ENCODE results near the gene CCSER1.

CCSER1 gene

GRCh38 chr4:90274175-90274574, 147.0 kb downstream of the CCSER1 start:
- TF ChIP-seq, protein P1, sequence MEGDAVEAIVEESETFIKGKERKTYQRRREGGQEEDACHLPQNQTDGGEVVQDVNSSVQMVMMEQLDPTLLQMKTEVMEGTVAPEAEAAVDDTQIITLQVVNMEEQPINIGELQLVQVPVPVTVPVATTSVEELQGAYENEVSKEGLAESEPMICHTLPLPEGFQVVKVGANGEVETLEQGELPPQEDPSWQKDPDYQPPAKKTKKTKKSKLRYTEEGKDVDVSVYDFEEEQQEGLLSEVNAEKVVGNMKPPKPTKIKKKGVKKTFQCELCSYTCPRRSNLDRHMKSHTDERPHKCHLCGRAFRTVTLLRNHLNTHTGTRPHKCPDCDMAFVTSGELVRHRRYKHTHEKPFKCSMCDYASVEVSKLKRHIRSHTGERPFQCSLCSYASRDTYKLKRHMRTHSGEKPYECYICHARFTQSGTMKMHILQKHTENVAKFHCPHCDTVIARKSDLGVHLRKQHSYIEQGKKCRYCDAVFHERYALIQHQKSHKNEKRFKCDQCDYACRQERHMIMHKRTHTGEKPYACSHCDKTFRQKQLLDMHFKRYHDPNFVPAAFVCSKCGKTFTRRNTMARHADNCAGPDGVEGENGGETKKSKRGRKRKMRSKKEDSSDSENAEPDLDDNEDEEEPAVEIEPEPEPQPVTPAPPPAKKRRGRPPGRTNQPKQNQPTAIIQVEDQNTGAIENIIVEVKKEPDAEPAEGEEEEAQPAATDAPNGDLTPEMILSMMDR (IDR thresholded peaks at IDR 0.05; ENCODE audit: low read depth, low read length), result no peak
- in situ Hi-C loops (cut with HindIII; ENCODE audit: low sequenced_read_pairs), result no loop called here
- no peak overlapping the region for H3K4me3 ChIP-seq (ENCODE audit: low read depth, low read length)
- no peak for DNase-seq (ENCODE audit: low read depth, low spot score)

- no peak for DNase-seq (ENCODE audit: low read depth, low spot score)
- no peak overlapping the region for H3K4me3 ChIP-seq (ENCODE audit: low read depth, low read length)
- in situ Hi-C loops (cut with HindIII; ENCODE audit: low sequenced_read_pairs), result no loop called here
- TF ChIP-seq, protein P1 (IDR thresholded peaks at IDR 0.05; ENCODE audit: low read depth, low read length), result no peak
Observed at GRCh38 chr4:90280954-90281353, 153.8 kb downstream of the CCSER1 start.

DNA sequence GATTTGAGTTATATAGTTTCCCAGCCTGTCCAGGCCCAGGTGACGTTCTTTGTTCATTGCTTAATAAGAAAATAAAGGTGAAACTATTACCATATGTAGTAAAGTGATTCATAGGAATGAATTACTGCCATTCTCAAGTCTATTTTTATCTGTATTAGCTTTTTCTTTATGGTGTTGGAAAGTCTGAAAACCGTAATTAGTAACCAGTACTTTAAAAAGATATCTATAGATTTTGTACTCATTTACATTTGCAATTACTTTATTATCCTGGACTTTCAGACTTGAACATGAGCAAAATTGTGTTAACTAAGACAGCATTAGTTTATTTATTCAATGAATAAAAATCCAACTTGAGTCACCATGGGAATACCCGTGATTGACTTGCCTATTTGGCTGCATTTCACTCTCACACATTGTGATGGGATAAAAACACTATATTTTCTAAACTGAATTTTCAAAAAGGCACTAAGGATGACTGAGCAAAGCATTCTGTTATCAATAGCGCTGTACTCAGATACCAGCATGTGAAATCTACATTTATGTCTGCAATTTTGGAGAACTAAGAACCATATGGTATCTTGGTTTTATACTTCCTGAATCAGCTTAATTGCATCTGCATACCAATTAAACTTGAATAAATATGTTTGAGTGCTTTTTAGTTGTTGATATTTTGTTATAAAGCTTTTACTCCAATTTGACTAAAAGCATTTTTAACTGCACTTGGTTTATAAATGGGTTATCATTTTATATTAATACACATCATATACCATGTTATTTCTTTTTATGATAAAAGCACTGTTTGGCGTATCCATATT, 154.6 kb downstream of the CCSER1 start:
- H3K4me3 ChIP-seq (ENCODE audit: low read depth, low read length), result no peak overlapping the region
- TF ChIP-seq, protein P1 (IDR thresholded peaks at IDR 0.05; ENCODE audit: low read depth, low read length), result no peak
- no peak for DNase-seq (ENCODE audit: low read depth, low spot score)
- in situ Hi-C loops (cut with HindIII; ENCODE audit: low sequenced_read_pairs), result no loop called here

GRCh38 chr4:90290345-90290744, 163.2 kb downstream of the CCSER1 start:
- H3K4me3 ChIP-seq (ENCODE audit: low read depth, low read length), result no peak overlapping the region
- in situ Hi-C loops (cut with HindIII; ENCODE audit: low sequenced_read_pairs), result no loop called here
- DNase-seq (ENCODE audit: low read depth, low spot score), result no peak
- TF ChIP-seq, protein P1 (IDR thresholded peaks at IDR 0.05; ENCODE audit: low read depth, low read length), result no peak

DNA sequence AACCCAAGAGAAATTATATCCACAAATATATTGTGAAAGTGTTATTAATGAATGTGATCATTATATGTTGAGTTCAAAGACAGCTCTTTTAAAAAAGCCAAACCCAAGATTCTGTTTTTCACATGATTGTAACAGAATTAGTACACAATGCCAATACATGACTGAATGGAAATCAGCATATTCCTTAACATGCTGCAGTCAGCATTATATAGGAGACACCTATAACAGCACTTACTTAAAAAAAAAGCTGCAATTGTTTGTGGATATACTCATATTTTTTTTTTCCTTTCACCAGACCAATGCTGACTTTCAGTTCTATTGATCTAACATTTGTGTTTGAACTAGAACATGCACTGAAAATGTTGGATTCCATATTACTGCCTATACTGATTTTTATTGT, 165.2 kb downstream of the CCSER1 start:
- in situ Hi-C loops (cut with HindIII; ENCODE audit: low sequenced_read_pairs), result no loop called here
- no peak overlapping the region for H3K4me3 ChIP-seq (ENCODE audit: low read depth, low read length)
- no peak for DNase-seq (ENCODE audit: low read depth, low spot score)
- TF ChIP-seq, protein P1 (IDR thresholded peaks at IDR 0.05; ENCODE audit: low read depth, low read length), result no peak

DNA sequence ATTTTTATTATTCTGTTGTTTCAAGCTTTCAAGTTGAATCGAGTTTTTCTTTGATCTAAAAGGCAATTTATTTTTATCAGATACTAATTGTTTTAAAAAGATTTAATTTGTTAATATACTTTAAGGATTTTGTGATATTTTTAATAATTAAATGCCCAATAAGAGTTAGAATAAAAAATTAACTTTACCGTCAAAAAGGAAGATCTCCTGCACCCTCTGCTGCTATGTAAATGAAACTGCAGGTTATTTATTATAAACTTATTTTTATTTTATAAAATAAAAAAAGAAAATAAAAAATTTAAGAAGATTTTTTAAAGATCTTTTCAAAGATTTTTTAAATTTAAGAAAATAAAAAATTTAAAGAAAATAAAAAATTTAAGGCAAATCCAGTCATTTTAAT, 166.1 kb downstream of the CCSER1 start:
- TF ChIP-seq, protein P1 (IDR thresholded peaks at IDR 0.05; ENCODE audit: low read depth, low read length), result peak; percentile 45
- in situ Hi-C loops (cut with HindIII; ENCODE audit: low sequenced_read_pairs), result no loop called here
- no peak overlapping the region for H3K4me3 ChIP-seq (ENCODE audit: low read depth, low read length)
- DNase-seq (ENCODE audit: low read depth, low spot score), result peak; percentile 20

All from astrocyte of the spinal cord (primary cell).